Activated CD4-positive, alpha-beta T cell treated with anti-CD3 and anti-CD28 coated beads, Interleukin-2, amount 50 U/mL, for 4 hours (primary cell): Measurements from ENCODE around the gene TRIOBP.
"Not testable (repeated sequence)": the region's sequence is repeated elsewhere in the genome, so short reads cannot be mapped to it uniquely, and the experiment has no call there.

Source experiments
- DNase-seq, 2 experiments: peaks; one replicate each; pipeline ENCODE4 v3.0.0-alpha.2; 2020

Gene TRIOBP

GRCh38 chr22:37781434-37782059, 84.7 kb downstream of the TRIOBP start:
- DNase-seq: no peak

DNA sequence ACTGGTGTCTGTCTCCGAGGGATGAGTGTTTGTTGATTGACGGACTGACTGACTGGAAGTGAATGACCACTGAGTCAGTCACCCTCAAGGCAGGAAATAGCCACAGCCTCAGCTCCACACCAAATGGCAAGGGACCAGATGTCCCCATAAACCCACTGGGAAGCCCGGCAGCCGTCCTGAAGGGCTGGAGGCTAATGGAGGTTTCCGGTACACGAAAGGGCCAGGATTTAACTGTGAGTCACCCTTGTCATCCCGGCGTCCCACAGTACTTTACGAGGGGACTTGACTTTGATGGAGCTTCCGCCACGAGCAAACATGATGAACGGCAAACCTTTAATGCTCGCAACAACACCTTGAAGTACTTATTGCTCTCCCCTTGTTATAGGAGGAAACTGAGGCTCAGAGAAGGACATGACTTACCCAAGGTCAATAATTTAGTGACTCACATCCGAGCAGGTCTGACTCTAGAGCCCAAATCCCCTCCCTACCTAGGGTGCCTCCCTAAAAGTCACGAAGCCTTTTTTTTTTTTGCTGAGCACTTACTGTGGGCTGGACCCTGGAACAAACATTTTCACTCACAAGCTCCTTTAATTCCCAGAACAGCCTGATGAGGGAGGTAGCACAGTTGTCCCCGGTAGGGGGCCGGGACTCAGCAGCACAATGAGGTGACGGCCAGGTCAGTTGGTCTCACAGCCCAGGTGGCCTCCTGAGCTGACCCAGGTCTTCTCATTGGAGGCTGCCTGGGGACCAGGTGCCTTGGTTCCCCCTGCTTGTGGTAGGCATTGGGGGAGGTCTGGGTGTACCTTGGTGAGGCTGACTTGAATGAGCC, 85.7 kb downstream of the TRIOBP start:
- DNase-seq: no peak

DNA sequence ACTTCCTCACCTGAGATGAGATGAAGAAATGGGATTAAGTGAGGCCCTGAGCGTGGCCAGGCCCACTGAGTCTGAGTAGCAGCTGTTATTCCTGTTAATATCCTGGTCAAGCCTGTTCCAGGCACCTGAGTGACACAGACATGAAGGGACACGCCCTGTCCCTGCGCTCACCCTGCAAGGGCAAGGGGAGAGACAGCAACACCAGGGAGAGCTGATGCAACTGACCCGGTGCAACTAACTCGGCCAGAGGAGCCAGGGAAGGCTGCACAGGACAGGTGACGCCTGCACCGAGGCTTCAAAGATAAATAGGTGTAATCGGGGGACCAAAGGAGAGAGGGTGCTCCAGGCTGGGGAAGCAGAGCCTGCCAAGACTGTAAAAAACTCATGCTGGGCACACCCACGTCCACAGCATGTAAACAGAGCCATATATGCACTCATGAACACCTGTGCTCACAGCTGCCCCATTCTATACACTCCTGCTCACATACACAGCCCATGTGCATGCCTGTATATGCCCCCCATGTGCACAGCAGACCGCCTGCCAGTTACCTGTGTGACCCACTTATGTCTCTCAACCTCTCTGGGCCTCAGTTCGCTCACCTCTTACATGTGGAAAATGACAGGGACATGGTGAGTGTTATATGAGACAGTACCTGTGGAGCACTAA, 88.1 kb downstream of the TRIOBP start:
- DNase-seq: no peak

DNA sequence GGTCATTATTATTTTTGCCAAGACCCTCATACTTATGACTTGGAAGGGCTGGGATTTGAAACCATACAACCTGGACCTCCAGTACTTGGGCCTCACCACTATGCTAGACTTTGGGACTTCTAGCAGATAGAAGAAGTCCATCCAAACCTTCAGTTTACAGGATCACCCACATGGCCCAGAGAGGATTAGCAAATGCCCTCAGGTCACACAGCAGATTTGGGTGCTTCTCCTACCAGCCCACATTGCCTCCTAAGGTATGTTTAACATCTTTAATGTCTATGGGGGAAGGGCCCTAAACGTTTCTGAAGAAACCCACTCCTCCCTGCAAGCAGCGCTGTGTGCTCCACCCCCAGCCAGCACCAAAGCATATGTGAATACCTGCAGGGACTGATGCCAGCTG, 93.4 kb downstream of the TRIOBP start:
- no peak for DNase-seq

GRCh38 chr22:37792494-37792893, 95.6 kb downstream of the TRIOBP start:
- DNase-seq: no peak

DNA sequence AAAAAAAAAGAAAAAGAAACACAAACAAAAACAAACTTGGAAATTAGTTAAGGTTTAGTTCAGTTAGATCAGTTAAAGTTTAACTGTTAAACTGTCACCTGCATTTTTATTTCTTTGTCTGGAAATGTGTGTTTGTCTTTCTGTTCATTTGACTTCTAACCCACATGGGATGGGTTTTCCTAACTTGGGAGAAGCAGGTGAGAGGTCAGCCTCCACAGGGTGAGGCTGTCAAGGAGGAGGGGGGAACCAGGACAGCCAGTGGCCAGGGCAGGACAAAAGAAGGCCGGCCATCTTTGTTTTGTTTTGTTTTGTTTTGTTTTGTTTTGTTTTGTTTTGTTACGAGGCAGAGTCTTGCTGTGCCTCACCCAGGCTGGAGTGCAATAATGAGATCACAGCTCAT, 97.5 kb downstream of the TRIOBP start:
- DNase-seq: no peak

DNA sequence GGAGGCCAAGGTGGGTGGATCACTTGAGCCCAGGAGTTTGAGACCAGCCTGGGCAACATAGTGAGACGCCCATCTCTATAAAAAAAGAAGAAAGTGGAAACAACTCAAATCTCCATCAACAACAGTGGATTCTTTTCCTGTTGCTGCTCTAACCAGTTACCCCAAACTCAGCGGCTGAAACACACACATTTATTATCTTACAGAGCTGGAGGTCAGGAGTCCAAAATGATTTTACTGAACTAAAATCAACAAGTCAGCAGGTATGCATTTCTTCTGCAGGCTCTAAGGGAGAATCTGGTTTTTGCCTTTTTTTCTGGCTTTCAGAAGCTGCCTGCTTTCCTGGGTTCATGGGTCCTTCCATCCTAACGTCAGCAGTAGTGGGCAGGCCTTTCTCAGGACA, 99.2 kb downstream of the TRIOBP start:
- DNase-seq: no peak

DNA sequence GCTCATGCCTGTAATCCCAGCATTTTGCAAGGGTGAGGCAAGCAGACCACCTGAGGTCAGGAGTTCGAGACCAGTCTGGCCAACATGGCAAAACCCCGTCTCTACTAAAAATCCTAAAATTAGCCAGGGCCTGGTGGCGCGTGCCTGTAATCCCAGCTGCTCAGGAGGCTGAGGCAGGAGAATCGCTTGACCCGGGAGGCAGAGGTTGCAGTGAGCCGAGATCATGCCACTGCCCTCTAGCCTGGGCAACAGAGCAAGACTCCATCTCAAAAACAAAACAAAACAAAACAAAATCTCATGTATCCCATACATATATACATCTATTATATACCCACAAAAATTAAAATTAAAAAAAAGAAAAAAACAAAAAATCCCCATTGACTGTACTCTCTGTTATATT, 100.4 kb downstream of the TRIOBP start:
- not testable (repeated sequence) for DNase-seq

GRCh38 chr22:37797874-37798500, 101.1 kb downstream of the TRIOBP start:
- no peak for DNase-seq

- DNase-seq: not testable (repeated sequence)
These were observed 103.1 kb downstream of the TRIOBP start for GRCh38 chr22:37799979-37800378.

DNA sequence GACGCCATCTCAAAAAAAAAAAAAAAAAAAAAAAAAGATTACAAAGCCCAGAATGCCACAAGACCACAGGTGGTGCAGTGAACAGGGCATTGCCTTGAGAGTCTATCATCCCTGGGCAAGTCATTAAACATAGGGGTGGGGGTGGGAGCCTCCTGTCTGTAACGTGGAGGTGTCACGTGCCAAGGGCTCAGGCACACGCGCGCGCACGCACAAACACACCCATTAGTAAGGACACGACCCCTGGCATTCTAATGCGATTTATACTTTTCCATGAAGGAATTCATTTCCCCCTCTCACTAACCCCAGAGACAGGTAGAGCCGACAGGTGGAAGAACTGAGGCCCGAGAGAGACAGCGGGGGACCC, 105.1 kb downstream of the TRIOBP start:
- DNase-seq: no peak

DNA sequence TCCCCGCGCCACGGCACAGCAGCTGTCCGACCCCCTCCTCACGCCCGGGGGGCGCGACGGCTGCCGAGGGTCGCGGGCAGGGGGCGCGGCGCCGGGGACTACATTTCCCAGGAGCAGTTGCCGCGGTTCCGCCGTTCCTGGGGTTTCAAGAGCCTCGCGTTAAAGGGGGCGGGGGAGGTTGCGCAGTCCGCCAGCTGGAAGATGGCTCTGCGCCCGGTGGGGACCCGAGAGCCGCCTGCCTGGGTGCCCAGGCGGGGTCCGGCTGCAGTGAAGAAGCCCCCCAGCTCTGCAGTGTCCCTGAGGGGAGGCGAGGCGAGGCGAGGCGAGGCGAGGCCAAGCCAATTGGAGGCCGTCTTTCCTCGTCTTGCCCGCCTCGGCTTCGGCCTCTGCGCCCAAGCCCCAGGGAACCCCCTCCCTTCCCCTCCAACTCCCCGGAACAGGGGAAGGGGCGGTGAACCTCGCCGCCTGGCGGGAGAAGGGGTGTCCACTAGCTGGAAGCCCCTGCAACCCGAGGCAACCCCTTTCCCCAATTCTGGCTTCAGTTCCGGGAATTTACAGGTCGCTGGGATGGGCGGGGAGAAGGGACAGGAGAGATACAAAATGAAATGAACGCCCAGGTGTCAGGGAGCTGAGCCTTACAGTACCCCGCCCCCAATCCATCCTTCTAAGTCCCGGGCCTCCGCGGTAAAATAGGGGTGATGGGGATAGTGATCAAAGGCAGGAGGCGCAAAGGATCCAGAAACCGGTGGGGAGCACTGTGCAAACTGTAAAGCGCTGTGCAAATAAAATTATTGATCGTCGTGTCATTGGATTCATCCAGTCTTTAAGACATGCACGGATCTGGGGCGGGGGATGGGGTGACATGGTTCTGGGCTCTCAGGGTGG, 105.7 kb downstream of the TRIOBP start:
- DNase-seq: no peak

GRCh38 chr22:37803195-37803638, 106.4 kb downstream of the TRIOBP start:
- DNase-seq: no peak

DNA sequence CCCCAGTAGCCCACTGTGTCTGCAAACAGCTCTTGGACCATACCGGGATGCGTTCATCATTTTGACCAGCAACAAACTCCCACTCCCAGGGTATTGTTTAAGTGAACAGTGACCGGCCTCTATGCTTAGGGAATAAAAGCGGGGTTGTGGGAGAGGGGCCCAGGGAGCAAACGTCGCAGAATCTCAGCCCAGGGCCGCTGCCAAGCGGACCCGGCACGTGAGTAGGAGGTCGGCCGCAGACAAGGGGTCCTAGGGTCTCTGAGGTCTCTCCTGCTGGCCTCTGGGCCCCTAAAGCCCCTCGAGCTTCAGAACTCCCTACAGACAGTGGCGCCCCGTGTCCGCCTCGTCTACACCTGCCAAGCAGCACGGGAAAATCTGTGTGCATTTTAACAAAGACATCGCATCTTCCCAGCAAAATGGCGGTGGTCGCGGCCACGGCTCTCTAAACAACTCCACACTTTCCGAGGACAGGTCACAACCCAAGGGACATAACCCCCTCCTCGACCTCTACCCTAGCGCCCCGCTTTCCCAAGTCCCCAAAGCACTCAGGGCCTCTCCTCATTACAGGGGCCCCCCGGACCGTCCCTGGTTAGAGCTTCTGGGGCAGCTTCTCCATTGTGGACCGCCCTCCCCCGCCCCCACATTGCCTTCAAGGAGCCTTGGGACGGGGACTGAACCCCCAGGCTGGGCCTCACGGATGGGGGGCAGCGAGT, 106.9 kb downstream of the TRIOBP start:
- no peak for DNase-seq

- DNase-seq: no peak
These were observed 107.6 kb downstream of the TRIOBP start for GRCh38 chr22:37804352-37804880.

DNA sequence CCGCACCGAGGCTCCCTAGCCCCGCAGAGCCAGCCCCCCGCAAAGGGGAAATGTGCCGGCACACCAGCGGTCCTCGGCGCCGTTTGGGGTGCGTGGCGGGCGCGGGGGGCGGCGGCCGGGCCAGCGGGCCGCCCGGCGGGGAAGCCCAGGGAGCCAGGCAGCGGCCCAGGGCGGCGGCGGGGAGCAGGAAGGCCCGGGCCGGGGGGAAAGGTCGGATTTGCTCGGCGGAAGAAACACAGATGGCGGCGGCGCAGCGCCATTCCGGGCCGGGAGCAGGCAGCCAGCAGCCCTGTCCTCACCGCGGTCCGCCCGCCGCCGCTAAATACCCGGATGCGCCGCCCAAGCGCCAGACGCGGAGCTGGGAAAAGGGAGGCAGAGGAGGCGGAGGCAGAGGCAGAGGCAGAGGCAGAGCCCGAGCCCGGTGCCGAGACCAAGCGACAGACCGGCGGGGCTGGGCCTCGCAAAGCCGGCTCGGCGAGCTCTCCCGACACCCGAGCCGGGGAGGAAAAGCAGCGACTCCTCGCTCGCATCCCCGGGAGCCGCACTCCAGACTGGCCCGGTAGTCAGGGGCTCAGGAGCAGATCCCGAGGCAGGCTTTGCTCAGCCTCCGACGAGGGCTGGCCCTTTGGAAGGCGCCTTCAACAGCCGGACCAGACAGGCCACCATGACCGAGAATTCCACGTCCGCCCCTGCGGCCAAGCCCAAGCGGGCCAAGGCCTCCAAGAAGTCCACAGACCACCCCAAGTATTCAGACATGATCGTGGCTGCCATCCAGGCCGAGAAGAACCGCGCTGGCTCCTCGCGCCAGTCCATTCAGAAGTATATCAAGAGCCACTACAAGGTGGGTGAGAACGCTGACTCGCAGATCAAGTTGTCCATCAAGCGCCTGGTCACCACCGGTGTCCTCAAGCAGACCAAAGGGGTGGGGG, 108.3 kb downstream of the TRIOBP start:
- peak; percentile 61 to 65 for DNase-seq

DNA sequence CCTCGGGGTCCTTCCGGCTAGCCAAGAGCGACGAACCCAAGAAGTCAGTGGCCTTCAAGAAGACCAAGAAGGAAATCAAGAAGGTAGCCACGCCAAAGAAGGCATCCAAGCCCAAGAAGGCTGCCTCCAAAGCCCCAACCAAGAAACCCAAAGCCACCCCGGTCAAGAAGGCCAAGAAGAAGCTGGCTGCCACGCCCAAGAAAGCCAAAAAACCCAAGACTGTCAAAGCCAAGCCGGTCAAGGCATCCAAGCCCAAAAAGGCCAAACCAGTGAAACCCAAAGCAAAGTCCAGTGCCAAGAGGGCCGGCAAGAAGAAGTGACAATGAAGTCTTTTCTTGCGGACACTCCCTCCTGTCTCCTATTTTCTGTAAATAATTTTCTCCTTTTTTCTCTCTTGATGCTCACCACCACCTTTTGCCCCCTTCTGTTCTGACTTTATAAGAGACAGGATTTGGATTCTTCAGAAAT, 109.0 kb downstream of the TRIOBP start:
- no peak for DNase-seq

DNA sequence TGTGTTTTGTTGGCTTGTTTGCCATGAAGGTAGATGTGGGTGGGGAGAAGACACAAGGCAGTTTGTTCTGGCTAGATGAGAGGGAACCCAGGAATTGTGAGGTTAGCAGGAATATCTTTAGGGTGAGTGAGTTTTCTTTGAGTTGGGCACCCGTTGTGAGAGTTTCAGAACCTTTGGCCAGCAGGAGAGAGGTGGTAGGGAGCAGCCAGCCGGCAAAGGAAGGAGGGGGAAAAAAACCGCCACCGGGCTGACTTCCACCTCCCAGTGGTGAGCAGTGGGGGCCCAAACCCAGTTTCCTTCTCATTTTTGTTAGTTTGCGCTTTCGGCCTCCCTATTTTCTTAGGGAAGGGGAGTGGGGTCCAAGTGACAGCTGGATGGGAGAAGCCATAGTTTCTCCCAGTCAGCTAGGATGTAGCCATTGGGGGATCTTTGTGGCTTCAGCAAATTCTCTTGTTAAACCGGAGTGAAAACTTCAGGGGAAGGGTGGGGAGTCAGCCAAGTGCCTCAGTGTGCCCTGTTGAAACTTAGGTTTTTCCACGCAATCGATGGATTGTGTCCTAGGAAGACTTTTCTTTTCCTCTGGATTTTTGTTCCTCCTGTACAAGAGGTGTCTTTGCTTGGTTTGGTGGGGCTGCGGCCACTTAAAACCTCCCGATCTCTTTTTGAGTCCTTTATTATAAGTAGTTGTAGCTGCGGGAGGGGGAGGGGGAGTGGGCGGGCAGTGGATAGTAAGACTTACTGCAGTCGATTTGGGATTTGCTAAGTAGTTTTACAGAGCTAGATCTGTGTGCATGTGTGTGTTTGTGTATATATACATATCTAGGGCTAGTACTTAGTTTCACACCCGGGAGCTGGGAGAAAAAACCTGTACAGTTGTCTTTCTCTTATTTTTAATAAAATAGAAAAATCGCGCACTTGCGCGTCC, 109.8 kb downstream of the TRIOBP start:
- DNase-seq: no peak
